Activated gamma-delta T cell treated with anti-CD3 and anti-CD28 coated beads, Interleukin-2, amount 50 U/mL, for 16 hours (primary cell): ENCODE data around the gene IFI16.

Experiments used
- DNase-seq: peaks from one replicate; pipeline ENCODE4 v3.0.0-alpha.2; 2020; ENCODE audit warnings: low read depth

IFI16 gene

GRCh38 chr1:159065106-159065505 is 55.4 kb downstream of the IFI16 start:
- DNase-seq, result no peak

- no peak for DNase-seq
Observed at GRCh38 chr1:159066108-159066507, 56.4 kb downstream of the IFI16 start.

GRCh38 chr1:159067699-159068621 is 58.3 kb downstream of the IFI16 start:
- DNase-seq, result no peak

GRCh38 chr1:159068886-159069285 is 59.2 kb downstream of the IFI16 start:
- no peak for DNase-seq

- no peak for DNase-seq
Observed at GRCh38 chr1:159071970-159072582, 62.4 kb downstream of the IFI16 start.

- DNase-seq, result peak; percentile 32
Observed at GRCh38 chr1:159076438-159077119, 66.9 kb downstream of the IFI16 start, which contains the start of gene AIM2. Gene AIM2, minus strand, starts transcription at chr1:159076766. Its CDS starts 3,267 bp downstream, at chr1:159073499.

GRCh38 chr1:159077120-159077961 is 67.6 kb downstream of the IFI16 start:
- DNase-seq, result peak; percentile 77

- no peak for DNase-seq
Observed at GRCh38 chr1:159079525-159079924, 69.8 kb downstream of the IFI16 start.

- no peak for DNase-seq
Observed at GRCh38 chr1:159081626-159082025, 71.9 kb downstream of the IFI16 start.

- no peak for DNase-seq
Observed at GRCh38 chr1:159083013-159083412, 73.3 kb downstream of the IFI16 start.

- DNase-seq, result no peak
Observed at GRCh38 chr1:159084152-159084551, 74.4 kb downstream of the IFI16 start.

GRCh38 chr1:159084867-159085266 is 75.2 kb downstream of the IFI16 start:
- DNase-seq, result no peak

- DNase-seq, result no peak
Observed at GRCh38 chr1:159088050-159088449, 78.3 kb downstream of the IFI16 start.

- no peak for DNase-seq
Observed at GRCh38 chr1:159088546-159089183, 79.0 kb downstream of the IFI16 start.

- DNase-seq, result no peak
Observed at GRCh38 chr1:159089184-159089791, 79.6 kb downstream of the IFI16 start.

GRCh38 chr1:159090286-159091179 is 80.8 kb downstream of the IFI16 start:
- no peak for DNase-seq

GRCh38 chr1:159091180-159091560 is 81.5 kb downstream of the IFI16 start:
- no peak for DNase-seq

- DNase-seq, result no peak
Observed at GRCh38 chr1:159091607-159092031, 81.9 kb downstream of the IFI16 start.

- no peak for DNase-seq
Observed at GRCh38 chr1:159092036-159092760, 82.5 kb downstream of the IFI16 start.
